NT2/D1 (cell line): ENCODE results near the gene SLC34A1.

Source experiments
- SUZ12 ChIP-seq: IDR thresholded peaks from 2 replicates; pipeline ENCODE4 v1.6.1; 2011; ENCODE audit not compliant: insufficient read length, insufficient read depth; ENCODE audit errors: extremely low read depth
- ZNF274 ChIP-seq: IDR thresholded peaks from 2 replicates; pipeline ENCODE4 v1.6.1; 2011; ENCODE audit warnings: mild to moderate bottlenecking, low read depth, low read length

GRCh38 chr5:177374211-177374610 lies 10.0 kb upstream of the SLC34A1 start:
- TF ChIP-seq ZNF274, result no peak
- no peak for TF ChIP-seq SUZ12
